OCI-LY1 (cell line): ENCODE results near the gene USP9Y.

Experiments
- CTCF ChIP-seq: fragments of 200-600 bp; sonication (generic), shearing (Covaris generic); IDR thresholded peaks from 2 replicates; pipeline ENCODE4 v1.5.1; 2017; ENCODE audit warnings: mild to moderate bottlenecking, antibody characterized with exemption, low read length, moderate library complexity, mixed read lengths
- EZH2 ChIP-seq: fragments of 200-600 bp; sonication (generic), shearing (Covaris generic); IDR thresholded peaks from 2 replicates; pipeline ENCODE4 v1.8.0; 2017; ENCODE audit warnings: borderline replicate concordance, mixed run types, mild to moderate bottlenecking, antibody characterized with exemption, low read length, moderate library complexity, mixed read lengths

- TF ChIP-seq CTCF = no peak
- no peak for TF ChIP-seq EZH2
These were observed 944 bp upstream of the USP9Y start for GRCh38 chrY:12700087-12700486.
